GM18951 (cell line): Measurements from ENCODE around the gene OR2H1.

ENCODE experiments used
- POLR2A ChIP-seq: IDR thresholded peaks from 4 replicates; pipeline ENCODE4 v1.6.1; 2011; ENCODE audit warnings: mild to moderate bottlenecking; ENCODE audit not compliant: insufficient read length, insufficient read depth; ENCODE audit errors: extremely low read depth
- in situ Hi-C: fragments of 300-500 bp; cut with MboI; formaldehyde crosslinking; loops from one replicate; pipeline ENCODE4 v1.12.0; 2022; ENCODE audit warnings: low sequenced_read_pairs, mixed read lengths, inconsistent platforms; ENCODE audit not compliant: unreplicated experiment

The OR2H1 gene

GRCh38 chr6:29507319-29507718 lies 50.4 kb downstream of the OR2H1 start:
- in situ Hi-C loops, result no loop called here
- TF ChIP-seq POLR2A, result no peak

GRCh38 chr6:29509239-29509638 lies 52.3 kb downstream of the OR2H1 start:
- in situ Hi-C loops, result no loop called here

GRCh38 chr6:29509711-29510110 lies 52.8 kb downstream of the OR2H1 start:
- TF ChIP-seq POLR2A, result no peak
- in situ Hi-C loops, result no loop called here

More at GRCh38 chr6:29509239-29509638, 52.3 kb downstream of the OR2H1 start:
- TF ChIP-seq POLR2A, result no peak

DNA sequence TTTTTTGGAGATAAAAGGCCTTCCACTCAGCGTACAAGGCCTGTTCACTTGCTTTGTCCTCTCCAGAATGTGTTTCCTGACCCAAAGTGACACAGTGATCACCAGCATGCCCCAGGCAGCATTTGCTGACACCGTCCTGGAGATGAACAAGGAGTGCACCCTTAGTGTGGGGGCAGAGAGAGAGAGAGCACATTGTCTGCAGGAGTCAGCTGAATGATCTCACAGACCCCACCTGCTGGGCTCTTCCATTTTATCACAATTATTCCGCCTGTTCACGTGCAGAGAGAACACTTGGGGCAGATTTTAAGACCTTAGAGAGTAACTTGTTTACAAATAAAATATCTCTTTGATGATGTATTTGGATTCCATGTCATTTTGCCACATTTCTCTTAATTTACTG lies 53.2 kb downstream of the OR2H1 start:
- TF ChIP-seq POLR2A, result no peak
- in situ Hi-C loops, result no loop called here

GRCh38 chr6:29510746-29511300 lies 53.9 kb downstream of the OR2H1 start:
- TF ChIP-seq POLR2A, result no peak

More at GRCh38 chr6:29510746-29511300, 53.9 kb downstream of the OR2H1 start:
- in situ Hi-C loops, result no loop called here
